Hematopoietic multipotent progenitor cell treated with erythropoietin and hydrocortisone succinate and interleukin-3 and kit ligand, for 17 days (in vitro differentiated cells): ENCODE measurements around the gene MST1R.

Experiments used
- DNase-seq: peaks from one replicate; pipeline ENCODE4 v3.0.0-alpha.2; 2015; ENCODE audit warnings: low spot score

Gene MST1R

DNA sequence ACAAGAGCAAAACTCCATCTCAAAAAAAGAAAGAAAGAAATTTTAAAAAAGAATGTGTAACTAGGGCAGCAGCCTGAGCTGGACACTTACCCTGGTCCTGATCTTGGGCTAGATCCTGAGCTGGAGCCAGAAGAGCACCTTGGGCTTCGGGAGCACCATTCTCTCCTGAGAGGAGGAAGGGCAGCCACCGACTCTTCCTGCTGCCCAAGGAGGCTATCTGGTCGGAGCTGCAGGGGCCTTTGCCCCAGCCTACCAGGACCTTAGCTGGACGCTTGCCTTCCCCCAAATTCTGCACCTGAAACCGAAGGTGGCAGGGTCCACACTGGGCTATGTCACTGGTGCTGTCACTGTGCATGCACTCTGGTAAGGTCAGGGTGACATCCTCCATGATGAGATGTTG, 27.1 kb downstream of the MST1R start:
- DNase-seq, result no peak

DNA sequence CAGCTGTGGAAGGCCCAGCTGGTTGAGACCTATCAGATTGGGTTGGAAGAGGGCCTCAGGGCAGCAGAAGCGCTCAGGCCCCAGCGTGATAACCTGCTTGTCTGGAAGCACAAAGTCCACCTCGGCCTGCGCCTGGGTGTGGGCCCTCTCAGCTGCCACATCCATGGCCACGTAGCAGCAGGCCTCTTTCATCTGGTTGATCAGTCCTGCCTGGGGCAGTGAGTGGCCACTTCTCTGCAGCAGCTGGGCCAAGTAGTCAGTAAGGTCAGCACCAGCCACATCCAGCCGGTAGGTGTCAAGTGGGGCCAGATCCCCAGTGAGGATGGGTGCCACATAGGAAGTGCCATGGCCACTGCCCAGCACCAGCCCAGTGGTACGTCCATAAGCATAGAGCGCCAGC, 30.1 kb downstream of the MST1R start:
- no peak for DNase-seq

DNA sequence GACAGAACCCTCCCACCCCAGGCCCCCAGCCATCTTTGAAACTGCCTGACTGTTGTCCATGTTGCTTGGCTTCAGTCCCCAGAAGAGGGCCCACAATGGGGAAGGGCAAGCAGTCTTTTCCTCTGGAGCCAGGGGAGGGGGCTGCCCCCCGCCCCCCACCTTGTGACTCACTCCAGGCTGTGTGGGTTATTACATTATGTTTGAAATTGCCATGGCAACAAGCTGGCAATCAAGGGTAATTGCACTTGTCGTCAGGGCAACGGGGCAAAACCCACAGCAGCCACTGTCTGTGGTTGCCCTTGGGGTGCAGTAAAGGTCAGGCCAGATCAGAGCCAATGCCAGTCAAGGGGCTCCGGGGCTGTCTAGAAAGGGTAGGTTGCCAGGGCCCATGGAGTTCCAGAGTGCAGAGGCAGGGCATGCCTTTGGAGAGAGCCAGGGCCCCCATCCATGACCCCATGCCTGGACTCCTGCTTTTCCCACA, 30.8 kb downstream of the MST1R start:
- no peak for DNase-seq

DNA sequence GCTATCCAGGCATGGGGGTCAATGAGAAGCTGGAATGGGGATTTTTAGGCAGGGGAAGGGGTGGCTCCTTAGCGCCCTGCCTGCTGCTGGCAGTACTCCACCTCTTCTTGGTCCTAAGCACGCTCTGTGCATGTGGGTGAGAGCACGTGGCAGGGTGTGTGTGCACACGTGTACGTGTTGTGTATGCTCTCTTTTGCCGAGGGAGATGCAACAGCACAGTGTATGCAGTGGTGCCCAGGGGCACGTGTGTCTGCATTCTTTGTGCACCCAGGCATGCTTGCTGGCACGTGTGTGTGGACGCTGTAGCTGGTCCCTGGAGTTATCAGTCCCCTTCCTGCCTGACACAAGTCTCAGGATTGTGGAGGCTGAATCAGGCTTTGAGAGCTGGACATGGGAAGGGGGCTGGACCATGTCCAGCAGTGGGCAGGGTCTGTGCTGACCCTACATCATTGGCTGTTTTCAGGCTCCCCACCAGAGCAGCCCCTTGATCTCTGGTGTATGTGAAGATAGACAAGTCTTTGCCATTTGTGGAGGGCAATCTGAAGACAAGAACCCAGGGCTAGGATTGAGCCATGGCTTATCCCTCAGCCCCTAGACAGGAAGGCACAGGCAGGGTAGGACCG, 32.0 kb downstream of the MST1R start:
- no peak for DNase-seq

DNA sequence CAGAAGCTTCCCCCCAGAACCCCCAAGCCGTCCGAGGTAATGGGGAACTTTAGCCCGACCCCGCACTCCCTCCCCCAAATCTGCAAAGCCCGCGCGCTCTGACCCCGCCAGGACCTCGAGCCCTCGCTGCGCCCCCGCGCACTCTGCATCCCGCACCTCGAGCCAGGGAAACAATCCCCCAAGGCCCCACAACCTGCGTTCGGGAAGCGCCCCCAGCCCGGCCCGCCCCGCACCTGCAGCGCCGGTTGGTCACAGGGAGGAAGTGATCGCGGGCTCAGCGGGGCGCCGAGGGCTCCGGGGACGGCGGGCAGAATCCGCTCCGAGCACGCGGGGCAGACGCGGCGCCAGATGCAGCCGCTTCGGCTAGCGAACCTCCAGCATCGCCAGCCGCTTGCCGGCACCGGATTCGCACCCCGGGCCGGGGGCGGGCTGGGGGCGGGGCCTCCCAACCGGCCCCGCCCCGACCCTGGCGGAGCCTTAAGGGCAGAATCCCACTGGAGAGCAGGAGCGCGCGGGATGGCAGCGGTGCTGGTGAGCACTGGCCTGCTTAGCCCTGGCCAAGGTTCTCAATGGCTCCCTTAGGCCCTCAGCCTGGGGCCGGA, 34.0 kb downstream of the MST1R start, which contains the start of gene CAMKV:
Gene CAMKV (minus strand): TSS at position 382 of the 602 bp plus-strand sequence. CDS start 7,518 bp downstream, outside the sequence.
- no peak for DNase-seq

DNA sequence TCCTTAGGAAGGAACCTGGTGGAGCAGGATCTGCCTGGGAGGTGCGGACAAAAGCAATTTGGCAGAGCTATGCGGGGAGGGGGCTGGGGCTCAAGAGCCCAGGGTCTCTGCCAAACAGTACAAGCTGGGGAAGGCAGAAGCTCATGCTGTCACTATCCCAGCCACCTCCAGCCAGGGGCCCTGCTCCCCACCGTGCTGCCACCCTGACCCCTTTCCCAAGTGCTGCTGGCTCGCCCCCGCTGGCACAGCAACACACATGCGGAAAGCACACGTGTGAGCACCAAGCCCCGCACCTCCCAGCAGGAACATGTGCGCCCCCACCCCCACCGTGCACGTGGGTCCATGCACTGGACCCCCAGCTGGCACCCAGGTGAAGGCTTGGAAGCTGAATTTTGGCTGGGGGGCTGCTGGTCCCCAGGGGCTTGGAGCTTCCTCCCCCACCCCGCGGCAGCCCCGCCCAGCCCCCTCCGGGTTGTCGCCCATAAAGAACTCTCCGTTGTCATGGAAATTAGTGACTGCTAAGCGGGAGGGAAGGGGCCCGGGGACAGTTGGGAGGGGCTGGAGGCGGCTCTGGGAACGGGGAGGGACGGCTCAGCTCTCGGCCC, 34.7 kb downstream of the MST1R start:
- no peak for DNase-seq

DNA sequence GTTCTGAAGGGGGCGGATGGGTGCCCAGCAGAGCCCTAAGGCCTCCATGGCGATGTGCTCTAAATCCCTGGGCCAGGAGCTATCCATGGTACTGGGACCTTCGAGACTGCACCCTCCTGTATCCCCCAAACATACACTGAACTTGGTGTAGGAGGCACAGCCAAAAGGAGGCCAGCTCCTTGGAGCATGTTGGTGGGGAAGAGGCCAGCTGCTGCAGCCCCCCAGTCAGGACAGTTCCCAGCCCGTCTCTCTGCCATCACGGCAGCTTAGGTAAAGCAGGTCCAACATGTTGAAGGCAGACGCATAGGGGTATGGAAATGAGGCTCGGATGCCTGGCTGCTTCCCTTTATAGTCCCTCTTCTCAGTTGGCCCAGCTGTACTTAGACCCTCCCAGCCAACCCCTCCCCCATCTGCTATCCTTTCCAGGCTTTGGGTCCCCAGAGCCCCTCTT, 35.8 kb downstream of the MST1R start:
- DNase-seq, result no peak

DNA sequence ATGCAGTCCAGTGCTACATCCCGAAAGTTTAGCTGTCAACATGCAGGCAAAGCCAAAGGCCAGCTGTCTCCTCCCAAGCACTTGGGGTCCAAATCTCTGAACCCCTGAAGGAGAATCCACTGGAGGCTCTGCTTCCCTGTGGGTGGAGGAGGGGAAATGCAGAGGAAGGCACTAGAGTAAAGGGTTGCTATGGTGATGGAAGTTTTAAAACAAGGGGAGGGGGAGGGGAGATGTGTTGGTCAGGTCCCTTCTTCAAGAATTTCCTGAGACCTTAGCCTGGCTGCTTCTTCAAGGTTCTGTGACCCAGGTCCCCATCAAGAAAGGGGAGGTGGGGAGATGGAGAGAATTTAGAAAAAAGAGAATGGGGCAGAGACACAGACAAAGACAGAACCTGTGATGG, 36.3 kb downstream of the MST1R start:
- no peak for DNase-seq

DNA sequence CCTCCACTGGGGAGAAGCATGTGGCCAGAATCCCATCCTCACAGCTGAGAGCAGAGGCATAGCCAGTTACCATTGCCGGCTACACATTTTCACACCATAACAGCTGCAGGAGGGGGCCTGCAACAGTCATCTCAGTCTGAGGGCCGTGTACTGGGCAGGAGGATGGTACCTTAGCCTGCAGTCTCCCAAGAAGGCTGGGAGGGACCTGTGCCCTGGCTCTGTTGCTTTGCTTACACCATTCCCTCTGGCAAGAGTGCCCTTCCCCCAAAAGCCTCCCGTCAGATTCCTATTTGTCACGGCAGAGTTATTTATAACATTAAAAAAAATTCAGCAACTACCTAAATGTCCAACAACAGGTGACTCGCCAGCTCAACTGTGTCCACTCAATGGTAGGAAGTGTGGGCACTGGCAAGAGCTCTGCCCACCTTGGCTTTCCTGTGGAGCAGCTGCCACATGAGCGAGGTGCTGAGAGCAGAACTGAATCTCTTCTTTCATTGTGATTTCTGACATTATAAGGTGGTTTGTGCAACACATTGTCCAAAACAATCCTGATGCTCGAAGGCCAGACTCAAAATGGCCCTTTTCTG, 38.4 kb downstream of the MST1R start:
- no peak for DNase-seq

DNA sequence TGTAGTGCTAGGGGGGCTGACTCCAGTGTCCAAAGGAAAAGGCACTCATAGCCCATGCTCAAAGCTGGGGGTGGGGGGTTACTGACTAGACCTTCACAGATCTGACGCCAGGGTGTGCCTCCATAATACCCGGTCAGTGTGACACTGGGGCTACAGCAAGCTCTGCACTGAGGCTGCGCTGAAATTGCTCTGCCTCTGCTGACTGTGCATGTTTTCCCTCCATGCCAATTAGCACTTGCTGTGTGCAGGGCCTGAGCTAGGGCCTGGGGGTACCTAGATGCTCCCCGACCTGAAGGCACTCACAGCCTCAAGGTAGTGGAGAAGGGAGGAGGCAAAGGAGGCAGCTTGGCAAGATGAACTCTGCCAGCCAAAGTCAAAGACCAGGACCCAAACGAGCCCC, 39.2 kb downstream of the MST1R start:
- DNase-seq, result no peak

DNA sequence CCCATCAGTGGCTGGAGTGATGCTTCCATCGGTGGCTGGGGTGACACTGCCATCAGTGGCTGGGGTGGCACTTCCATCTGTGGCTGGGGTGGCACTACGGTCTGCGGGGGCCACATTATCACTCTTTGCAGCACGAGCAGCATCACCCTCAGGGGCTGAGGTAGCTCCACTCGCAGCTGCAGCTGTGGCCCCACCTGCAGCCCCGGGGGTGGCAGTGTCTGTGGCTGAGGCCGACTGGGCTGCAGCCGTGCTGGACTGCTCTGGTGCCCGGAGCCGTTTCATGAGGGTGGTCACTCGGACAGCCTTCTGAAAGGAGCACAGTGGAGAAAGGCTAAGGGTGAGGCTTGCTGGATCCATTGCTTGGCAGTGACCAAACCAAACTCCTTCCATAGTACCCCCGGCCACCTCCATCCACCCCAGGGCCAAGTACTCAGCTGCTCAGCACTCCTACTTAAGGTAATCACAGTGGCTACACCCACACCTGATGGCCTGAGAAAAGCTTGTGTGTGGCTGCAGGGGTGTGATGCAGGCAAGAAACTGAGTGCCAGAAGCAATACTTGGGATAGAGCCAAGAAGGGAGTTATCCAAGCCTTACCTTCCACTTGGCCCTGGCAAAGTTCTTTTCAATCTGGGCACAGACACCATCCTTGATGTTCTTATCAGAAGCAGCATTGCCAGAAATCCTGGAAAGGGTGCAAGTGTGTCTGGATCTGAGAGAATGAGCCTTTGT, 43.9 kb downstream of the MST1R start:
- DNase-seq, result no peak

DNA sequence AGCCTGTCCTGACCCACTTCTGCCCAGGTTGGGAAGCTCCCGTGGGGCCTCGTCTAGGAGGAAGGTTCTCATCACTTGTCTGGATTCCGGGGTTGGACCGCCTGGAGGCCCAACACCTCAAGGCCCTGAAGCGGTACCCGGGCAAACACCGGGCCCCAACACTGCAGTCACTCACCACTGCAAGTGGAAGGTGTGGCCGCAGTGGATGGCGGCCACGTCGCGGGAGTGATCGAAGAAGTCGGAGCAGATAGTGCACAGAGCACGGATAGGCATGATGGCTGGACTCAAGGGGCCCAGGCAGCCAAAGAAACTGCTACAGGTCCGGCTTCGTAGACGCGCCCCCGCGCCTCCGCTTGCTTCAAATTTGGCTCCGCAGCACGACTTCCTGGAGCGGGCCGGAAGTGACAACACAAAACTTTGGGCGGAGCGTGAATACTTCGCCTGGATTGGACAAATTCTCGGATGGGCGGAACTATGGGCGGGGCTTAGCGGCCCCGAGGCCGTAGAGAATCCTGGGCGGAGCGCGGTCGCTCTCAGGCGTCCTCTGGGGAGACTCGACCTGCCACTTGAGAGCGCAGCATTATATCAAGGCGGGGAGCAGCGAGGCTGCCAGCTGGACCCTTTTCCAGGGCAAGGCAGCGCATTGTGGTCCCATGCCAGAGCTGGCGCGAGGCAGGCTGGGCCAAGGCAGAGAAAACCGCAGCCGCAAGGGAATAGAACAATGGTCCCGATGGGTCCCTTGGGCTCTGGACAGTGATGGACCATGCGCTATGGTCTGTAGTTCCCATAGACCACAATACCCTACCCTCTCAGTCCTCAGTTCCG, 47.3 kb downstream of the MST1R start, which contains the start of gene TRAIP:
Gene TRAIP (minus strand): TSS at position 384 of the 825 bp plus-strand sequence. CDS start 111 bp downstream, at position 273.
- peak; percentile 96 for DNase-seq

DNA sequence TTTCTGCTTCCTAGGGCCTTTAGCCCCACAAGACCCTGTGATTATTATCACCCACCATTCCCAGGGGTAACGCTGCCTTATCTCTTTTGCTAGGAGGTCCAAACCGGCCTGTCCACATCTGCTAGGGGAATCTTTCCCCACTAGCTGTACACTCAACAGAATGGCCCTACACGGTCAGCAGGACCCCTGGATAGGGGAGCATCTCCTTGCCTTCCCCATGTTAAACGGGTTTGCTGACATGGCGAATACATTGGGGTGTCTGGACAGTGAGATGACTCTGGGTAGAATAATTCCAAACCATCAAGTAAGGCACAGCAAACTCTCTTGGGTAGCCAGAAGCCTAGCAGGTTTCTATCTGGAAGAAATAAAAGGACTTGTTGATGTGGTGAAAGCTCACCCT, 48.0 kb downstream of the MST1R start:
- no peak for DNase-seq

DNA sequence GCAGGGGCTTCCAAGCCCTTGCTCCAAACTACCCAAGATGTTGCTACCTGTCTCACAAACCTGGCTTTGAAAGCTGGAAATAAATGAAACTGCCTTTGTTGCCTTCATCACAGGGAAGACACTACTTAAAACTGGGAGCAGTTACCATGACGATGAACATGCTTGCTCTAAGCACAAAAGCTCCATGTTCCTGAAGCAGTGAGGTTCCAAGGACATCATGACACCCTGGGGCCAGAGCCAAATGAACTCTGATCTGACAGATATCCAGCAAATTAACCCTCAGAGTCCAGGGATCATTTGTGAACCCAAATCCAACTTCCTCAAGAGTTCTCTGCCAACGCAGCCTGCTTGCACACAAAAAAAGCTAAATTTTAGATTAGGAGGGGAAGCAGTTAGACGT, 58.0 kb downstream of the MST1R start:
- DNase-seq, result no peak

DNA sequence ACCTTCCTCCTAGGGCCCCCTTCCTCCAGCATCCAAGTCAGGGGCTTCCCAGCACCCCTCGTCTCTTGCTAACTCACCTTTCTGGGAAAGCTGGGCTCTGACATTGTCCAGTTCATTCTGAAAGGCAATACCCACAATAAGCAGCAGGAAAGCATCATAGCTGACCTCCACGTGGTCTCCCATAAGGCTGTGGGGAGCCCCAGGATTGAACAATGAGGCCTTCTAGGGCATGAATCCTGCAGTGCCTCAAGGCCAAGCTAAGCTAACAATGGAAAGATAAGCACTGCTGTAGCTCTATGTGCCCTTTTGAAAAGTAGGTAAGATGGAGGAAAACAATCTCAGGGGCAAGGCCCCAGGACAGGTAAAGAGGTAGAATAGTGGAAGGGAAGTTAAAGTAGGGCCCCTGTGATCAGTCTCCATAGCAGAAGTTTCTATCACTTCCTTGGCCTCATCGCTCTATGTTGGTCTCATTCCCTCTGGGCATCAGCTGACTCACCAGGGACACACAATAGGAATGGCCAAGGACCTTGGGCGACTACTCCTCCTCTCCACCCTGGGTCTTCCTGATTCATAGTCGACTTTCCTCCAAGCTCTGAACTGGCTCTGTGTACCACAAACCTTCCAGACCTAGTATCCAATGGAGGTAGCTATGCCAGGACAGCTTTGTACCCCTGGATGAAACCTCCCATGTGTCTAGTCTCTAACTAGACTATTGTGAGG, 59.0 kb downstream of the MST1R start:
- no peak for DNase-seq

DNA sequence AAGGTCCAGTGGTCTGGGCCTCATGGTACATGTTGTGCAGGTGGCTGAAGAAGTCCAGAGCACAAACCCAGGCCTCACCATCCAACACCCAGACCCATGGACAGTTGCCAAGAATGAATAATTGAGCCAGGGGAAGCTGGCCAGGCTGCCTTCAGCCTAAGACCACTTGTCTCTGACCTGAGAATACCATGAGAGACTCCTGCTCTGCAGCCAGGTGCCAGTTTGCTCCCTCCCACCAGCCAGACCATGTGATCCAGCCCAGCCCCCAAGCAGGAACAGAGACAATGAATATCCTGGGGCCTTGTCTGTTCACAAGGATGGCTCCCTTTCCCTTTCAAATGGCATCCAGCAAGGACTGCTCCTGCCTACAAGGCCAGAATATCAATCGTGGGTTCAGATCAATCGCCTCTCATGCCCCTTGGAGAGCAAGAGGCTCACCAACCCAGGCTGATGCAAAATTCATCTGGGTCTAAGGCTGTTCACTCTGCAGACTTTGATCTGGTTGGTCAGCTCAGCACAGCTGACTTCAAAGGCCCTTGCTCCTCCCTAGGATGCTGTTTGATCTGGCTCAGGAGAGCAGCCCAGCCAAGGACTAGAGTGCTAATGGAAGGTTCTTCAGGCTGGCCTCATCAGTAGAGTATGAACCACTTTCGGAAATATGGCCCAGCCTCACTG, 60.7 kb downstream of the MST1R start:
- no peak for DNase-seq

DNA sequence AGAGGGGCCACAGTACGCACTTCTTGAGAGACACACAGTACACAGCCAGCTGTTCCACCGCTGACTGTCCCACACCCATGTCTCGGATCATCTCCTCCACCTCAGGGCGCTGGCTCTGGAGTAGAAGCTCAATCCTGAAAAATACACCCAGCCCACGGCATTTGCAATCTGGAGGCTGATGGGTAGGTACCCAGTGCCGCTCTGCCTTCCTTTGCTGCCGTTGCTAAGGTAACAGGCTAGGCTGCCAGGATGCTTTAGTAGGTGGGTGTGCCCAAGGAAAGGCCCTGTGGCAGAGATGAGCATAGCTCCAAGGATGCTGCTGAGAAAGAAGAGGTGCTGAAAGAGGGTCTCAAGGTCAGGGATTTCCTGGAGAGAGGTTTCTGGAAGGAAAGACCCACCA, 61.9 kb downstream of the MST1R start:
- DNase-seq, result no peak

DNA sequence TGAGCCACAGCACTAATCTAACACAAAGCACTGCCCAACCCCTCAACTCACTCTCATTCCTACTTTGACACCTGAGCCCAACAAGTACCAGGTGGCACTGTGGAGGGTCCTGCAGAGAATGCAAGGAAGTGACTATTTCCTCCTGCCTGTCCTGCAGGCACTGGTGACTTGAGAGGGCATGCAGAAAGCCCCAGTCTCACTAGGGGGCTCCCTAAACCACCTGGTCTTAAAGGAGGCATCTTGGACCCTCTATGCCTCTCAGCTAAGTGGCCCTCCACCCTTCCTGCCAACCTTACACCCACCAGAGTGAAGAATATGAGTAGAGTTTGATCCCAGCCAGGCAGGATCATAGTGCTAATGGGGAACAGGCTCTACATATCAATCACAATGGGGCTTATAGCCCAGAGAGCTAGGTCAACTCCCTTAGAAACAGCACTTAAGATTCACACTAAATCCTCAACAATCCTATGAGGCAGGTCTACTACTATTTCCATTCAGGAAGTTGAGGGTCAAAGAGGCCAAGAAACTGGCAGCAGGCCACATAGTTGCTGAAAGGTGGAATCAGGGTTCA, 62.5 kb downstream of the MST1R start:
- no peak for DNase-seq

DNA sequence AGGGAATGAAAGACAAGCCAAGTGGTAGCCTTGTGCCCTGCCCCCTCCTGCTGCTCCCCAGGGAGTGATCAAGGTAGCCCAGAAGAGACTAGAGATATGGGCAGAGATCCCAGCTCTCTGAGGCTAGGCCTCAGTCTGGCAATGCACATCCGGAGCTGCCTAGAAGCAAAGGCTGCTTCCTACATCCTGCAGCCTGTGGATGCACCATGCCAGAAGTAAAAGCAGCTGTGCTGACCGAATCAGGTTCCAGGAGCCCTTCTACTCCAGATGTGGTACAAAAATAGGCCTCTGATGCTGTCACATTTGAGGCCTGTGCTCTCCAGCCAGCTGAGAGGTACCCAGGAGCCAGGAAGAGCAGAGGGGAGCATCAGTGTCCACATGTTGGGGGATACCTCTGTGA, 63.3 kb downstream of the MST1R start:
- DNase-seq, result no peak
